GM21723 (cell line): ENCODE measurements around the gene HDDC2.

Experiments
- ATAC-seq: cut with Tn5 transposase; IDR thresholded peaks from one replicate; pipeline ENCODE4 v1.9.1; 2021; ENCODE audit warnings: mild to moderate bottlenecking, moderate library complexity; ENCODE audit not compliant: unreplicated experiment

The HDDC2 gene

DNA sequence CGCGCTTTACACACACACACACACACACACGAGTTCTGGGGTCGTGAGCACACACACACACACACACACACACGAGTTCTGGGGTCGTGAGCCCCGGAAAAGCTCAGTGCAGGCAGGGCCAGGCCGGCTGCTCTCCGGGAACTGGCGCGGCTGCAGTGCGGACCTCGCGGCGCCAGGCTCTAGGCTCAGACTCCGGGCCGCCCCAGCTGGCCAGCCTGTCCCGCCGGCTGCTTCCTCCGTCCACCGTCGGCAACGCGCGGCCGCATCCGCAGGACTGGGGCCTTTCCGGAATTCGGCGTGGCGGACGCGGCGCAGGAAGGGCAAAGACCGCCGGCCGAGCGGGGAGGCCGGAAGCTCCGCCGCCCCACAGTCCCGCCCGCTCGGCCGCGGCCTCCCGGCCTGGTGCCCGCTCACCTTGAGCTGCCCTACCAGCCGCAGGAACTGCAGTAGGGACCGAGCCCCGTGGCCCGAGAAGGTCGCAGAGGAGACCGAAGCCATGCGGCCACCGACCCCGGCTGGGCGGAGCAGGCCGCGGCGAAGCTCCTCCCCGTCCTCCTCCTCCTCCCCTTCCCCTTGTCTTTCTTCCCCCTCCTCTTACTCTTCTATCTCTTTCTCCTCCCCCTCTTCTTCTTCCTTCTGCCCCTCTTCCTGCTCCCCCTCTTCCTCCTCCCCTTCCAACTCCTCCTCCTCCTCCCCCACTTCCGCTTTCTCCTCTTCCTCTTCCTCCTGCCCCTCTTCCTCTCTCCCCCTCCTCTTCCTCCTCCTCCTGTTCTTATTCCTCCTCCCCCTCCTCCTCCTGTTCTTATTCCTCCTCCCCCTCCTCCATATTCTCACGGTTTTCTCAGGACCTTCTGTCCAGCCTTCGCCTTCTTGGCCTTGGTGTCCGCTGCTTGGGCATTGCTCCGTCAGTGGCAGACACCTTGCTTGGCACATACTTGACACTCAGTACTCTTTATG, at the start of gene HDDC2:
TSS of gene HDDC2 (minus strand) at position 533 of the 957 bp plus-strand sequence. CDS start at position 498, 35 bp downstream.
- ATAC-seq: peak; percentile 85

- peak; percentile 94 for ATAC-seq
These were observed 45.3 kb upstream of the HDDC2 start for GRCh38 chr6:125346926-125347563.

DNA sequence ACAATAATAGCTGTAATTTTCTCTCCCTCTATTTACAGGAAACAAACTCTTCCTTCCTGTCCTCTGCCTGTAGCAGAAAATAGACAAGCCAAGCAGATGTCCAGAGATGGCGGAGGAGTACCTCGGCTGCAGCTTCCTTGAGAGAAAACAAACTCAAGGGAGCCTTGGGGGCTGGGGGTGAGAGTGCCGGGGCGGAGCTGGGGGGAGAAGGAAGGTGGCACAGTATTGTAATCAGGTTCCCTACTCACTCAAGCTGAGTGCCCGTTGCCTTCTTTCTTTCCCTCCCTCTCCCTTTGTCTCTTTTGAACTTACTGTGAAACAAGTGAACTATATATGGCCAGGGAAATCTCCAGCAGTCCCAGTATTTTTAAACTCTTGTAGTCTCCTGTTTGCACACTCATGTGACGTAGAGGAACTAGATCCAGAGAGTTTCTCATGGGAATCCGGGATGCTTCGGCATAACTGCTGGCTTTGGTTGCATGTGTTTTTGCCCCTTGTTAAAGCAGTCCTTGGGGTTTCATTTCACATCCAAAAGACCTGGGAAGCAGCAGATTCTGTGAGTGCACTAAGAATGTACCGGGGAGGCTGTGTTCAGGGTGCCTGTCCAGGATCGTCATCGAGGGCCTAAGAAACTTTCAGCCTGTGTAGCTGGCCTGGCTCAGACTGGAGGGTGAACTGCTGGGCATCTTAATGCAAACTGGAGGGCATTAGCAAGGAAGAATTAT, 44.6 kb upstream of the HDDC2 start:
- peak; percentile 58 for ATAC-seq

- no peak for ATAC-seq
These were observed 39.7 kb upstream of the HDDC2 start for GRCh38 chr6:125341460-125341859.

- no peak for ATAC-seq
These were observed 39.2 kb upstream of the HDDC2 start for GRCh38 chr6:125340991-125341390.

GRCh38 chr6:125340175-125340835, 38.5 kb upstream of the HDDC2 start:
- no peak for ATAC-seq

DNA sequence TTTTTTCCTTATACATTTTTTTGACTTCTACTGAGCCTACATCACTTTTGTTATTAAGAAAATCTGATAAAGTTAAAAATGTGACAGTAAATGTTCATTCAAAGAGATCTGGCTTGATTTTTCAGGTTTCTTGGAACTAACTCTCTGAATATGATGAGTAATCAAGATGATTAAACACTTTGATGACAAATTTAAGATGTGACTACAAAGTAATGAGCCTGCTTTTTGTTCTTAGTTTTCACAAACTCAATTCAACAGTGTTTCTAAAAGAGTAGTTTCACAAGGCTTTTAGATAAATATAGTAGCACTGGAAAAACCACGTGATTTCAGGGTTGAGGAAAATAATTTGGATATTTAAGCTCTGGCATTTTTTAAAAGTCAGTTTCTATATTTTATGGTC, 37.9 kb upstream of the HDDC2 start:
- no peak for ATAC-seq

GRCh38 chr6:125338381-125338780, 36.6 kb upstream of the HDDC2 start:
- no peak for ATAC-seq

DNA sequence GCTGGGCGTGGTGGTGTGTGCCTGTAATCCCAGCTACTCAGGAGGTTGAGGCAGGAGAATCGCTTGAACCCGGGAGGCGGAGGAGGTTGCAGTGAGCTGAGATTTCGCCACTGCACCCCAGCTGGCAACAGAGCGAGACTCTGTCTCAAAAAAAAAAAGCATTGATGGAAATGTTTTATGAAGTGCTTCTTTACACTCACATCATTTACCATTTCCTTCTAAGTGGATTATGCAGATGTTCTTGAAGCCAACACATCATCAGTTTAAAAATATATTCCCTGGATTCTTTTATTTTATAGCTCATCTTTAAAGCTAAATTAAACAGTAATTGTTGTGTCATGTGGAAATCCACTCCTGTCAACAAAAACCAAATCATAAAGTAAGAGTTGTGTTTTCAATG, 35.9 kb upstream of the HDDC2 start:
- no peak for ATAC-seq

- no peak for ATAC-seq
These were observed 30.9 kb upstream of the HDDC2 start for GRCh38 chr6:125332664-125333063.

DNA sequence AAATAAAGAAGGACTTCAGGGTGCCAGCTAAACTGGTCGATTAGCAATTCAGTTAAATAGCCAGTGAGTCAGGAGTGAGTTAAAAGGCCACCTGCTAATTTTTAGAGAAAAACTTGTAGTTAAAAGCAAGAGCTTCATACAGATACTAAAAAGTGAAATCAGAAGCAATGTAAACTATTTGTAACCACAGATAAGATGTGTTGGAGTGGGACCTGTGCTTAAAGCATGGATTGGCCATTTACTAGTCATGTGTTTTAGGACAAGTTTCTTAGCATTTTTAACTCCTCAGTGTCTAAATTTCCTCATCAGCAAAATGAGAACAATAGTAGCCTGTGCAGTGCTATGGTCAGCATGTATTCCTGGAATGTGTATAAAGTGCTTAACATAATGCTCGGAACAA, 23.8 kb upstream of the HDDC2 start:
- no peak for ATAC-seq

DNA sequence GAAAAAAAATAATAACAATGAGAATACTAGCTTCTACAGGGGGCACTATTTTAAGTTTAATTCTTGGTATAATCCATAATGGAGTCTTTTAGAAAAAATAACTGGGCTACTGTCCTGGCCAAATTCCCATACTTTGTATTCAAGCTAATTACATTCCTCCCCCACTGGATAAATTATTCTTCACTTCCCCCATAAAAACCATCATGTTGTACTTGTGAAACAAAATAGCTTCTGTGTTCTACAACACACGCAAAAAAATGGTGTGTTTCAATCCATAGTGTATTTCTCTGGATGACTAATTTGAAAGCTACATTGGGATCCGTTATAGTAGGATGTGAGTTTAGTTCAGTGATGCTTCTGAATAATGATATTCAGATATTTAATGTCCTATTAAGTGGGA, 21.6 kb upstream of the HDDC2 start:
- no peak for ATAC-seq

- ATAC-seq: no peak
These were observed 14.9 kb upstream of the HDDC2 start for GRCh38 chr6:125316621-125317020.

- no peak for ATAC-seq
These were observed 13.8 kb upstream of the HDDC2 start for GRCh38 chr6:125315548-125315947.

DNA sequence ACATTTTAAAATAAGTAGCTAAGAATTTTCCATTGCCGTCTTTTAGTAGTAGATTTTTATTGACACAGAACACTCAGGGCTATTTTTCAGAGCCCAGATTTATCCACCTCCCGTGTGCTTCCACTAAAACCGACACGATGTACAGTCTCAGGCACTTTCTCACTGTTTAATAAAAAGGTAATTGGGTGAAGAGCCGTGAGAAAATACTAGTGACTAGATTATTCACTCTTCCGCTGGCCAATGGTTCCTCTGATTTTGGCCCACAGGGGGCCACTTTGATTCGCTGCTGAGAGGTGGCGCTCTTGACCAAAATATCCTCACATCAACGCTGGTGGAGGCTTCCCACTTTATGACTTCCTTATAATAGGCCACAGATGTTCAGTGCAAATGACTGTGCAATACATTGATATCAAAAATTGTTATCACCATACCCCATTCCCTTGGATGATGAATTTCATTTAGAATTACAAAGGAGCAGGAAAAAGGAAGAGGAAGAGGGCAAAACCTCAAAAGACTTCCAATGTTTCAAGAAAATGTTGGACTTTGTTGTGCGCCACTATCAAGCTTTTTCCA, 12.3 kb upstream of the HDDC2 start:
- peak; percentile 95 for ATAC-seq

DNA sequence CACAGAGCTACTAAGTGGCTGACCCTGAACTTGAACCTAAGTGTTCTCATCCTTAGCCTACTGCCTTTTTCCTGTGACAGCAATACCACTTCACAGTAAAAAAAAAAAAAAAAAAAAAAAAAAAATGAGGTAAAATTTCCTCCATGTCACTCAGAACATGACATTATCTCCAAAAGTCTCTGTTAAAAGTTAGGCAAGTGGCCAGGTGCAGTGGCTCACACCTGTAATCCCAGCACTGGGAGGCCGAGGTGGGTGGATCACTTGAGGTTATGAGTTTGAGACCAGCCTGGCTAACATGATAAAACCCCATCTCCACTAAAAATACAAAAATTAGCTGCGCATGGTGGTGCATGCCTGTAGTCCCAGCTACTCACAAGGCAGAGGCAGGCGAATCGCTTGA, 11.2 kb upstream of the HDDC2 start:
- no peak for ATAC-seq

DNA sequence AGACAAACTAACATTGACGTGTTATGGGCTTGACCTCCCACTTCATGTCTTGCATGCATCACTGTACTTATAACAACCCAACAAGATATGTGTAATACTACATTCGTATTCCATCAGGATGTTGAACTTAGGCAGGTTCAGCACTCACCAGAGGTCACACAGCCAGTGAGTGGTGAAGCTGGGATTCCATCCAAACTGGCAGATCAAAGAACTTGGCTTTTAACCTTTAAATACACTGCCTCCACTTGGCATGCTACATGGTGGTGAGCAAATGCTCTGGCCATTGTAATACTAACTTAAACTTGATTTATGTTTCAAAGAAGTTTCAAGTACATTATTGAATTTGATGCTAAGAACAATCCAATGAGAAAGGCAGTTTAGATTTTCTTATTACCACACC, 10.7 kb upstream of the HDDC2 start:
- ATAC-seq: no peak

- peak; percentile 74 for ATAC-seq
These were observed 9.4 kb upstream of the HDDC2 start for GRCh38 chr6:125310994-125311649.

DNA sequence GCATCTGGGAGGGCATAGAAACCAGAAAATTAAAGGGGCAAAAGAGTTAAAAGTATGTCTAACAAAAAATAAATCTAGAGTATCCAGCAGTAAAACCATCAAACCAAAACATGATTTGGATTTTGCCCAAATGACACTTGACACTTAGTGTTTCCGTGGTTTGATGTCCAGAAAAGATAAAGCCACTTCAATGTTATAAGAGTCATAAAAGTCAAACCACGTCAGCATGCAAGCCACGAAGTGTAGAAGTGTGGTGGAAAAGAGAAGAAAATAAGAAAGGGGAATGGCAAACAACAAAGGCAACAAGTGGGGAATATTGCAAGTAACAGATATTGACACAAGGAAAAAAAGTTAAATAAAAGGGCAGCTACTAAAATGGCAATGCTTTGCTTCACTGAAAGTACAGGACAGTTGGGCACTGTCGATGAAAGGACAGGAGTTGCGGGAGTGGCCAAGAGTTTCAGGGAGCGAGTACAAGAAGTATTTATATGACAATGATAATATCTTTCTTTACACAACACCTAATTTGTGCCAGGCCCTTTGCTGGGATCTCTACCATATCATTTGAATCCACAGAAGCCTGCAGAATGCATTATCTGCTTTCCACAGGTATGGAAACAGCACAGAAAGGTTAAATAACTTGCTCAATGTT, 6.3 kb upstream of the HDDC2 start:
- ATAC-seq: no peak
